Measurements from ENCODE around the gene MYO1E. TPM values are rescaled to one million over a fixed set of nuclear protein-coding genes. Genes with fewer than 3 reads are reported as not detected.

MYO1E gene
- total and polyA plus RNA-seq, 2 of the 4 experiments (the other 2 are of a cell fraction) = 13.4 to 37.3 TPM

DNA sequence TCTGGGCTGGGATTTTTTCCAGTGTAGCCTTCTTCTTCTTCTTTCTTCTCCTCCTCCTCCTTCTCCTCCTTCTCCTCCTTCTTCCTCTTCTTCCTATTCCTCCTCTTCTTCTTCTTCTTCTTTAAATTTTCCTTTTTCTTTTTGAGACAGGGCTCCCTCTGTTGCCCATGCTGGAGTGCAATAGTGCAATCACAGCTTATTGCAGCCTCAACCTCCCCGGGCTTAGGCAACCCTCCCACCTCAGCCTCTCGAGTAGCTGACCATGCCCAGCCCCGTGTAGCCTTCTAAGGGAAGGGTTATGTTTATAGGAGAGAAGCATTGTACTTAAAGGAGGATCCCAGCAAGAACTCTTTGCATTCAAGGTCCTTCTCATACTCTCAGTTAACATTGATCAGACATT, 24.0 kb upstream of the MYO1E start:
- Histone ChIP-seq H3K9ac (ENCODE audit: low read depth, low read length) (no peak overlapping the region), H3K9me1 (ENCODE audit: insufficient read depth, low read length) (no peaks in the 10 kb centered on the region), H2AK5ac (ENCODE audit: low read depth, low read length) (no peak overlapping the region), H3K9me3 (ENCODE audit: control insufficient read depth, insufficient read depth, low read length) (no peaks in the 10 kb centered on the region), H4K8ac (ENCODE audit: low read depth in 2 of 2, low read length in 2 of 2) (no peak overlapping the region), H3K27me3 (ENCODE audit: control insufficient read depth, insufficient read depth, low read length) (peaks cover 16% of the 10 kb centered on the region), H3K36me3 (ENCODE audit: control insufficient read depth, insufficient read depth, low read length) (no peaks in the 10 kb centered on the region), H2BK15ac (ENCODE audit: low read depth, low read length) (no peak overlapping the region), H4K91ac (ENCODE audit: insufficient read depth, low read depth, low read length) (no peak overlapping the region), H3K79me1 (ENCODE audit: low read depth in 1 of 2, low read length in 2 of 2) (no peaks in the 10 kb centered on the region), H3K4me3 (ENCODE audit: insufficient read depth, low read depth, low read length) (no peak overlapping the region), H3K18ac (ENCODE audit: low read depth, low read length) (no peak overlapping the region), H3K56ac (ENCODE audit: extremely low read depth, insufficient read depth, low read length) (no peak overlapping the region), H2BK5ac (ENCODE audit: low read depth, low read length, poor library complexity, severe bottlenecking) (no peak overlapping the region), H2BK120ac (ENCODE audit: low read depth, low read length) (no peak overlapping the region), H3K4ac (ENCODE audit: low read depth, low read length) (no peak overlapping the region), H2AK9ac (replicated peaks; ENCODE audit: low read depth, low read length, poor library complexity) (no peak overlapping the region), H3K4me1 (ENCODE audit: control insufficient read depth, insufficient read depth, low read length) (no peaks in the 10 kb centered on the region), H2AFZ (replicated peaks; ENCODE audit: low read length, poor library complexity) (no peak overlapping the region), H3K23ac (ENCODE audit: low read depth, low read length) (no peak overlapping the region), H2BK20ac (ENCODE audit: low read depth, low read length) (no peak overlapping the region), H3K14ac (replicated peaks; ENCODE audit: low read depth, low read length) (no peak overlapping the region), H4K20me1 (ENCODE audit: insufficient read depth, low read length) (no peaks in the 10 kb centered on the region; the same call in 1 of the 2 replicates), H3K27ac (ENCODE audit: insufficient read depth, low read length) (no peak overlapping the region), H3K4me2 (ENCODE audit: low read depth, low read length) (no peak overlapping the region), H4K5ac (ENCODE audit: low read depth, low read length) (no peak overlapping the region)
- no peak for ATAC-seq (ENCODE audit: low read depth)
- no peak for TF ChIP-seq BHLHE40 (IDR thresholded peaks at IDR 0.05; ENCODE audit: low read depth, low read length)
- BruUV-seq (replicated peaks) = no TSS peak
- WGBS, 2 experiments (ENCODE audit: extremely low coverage in 2 of 2, insufficient read length in 1 of 2) = no CpG with 5 or more reads among the region's 3 CpGs
- in situ Hi-C loops (cut with MboI; ENCODE audit: low sequenced_read_pairs) (no loop called here), intact Hi-C loops (cut with micrococcal nuclease) (no loop called here), dilution Hi-C loops (cut with HindIII; ENCODE audit: low sequenced_read_pairs, unreplicated experiment) (no loop called here)
- POLR2A ChIA-PET (ENCODE audit: unreplicated experiment) = no interaction called here
- no peak for DNase-seq
- CTCF ChIA-PET = no interaction called here

Measured in IMR-90 (cell line).